ENCODE data around the gene HSFX4. TPM values are rescaled to one million over a fixed set of nuclear protein-coding genes. Genes with fewer than 3 reads are reported as not detected.

HSFX4 gene
- total RNA-seq, 5 donors from 2014 or later (not counting 1 experiment from before 2014, with no cell fraction given) = not detected

Other genes with a start within 250 kb of the HSFX4 start
- gene MAGEA11, start 217.5 kb upstream of the HSFX4 start, total RNA-seq = not detected
- 1 to 10 TPM in 3 of 5 donors, under 1 TPM in 2; 0.50 to 3.2 (median 1.8) TPM for gene HSFX1, start 155.5 kb upstream of the HSFX4 start, total RNA-seq
- gene MAGEA9, start 147.6 kb upstream of the HSFX4 start, total RNA-seq = not detected
- not detected for gene MAGEA8, start 48.4 kb upstream of the HSFX4 start, total RNA-seq
- 10 to 100 TPM; 43.2 to 58.7 (median 48.5) TPM for gene EOLA2, start 8.9 kb downstream of the HSFX4 start, total RNA-seq

Data from T-cell (primary cell).